SH-SY5Y (cell line): ENCODE results near the gene SEC61A1.

Experiments used
- GATA2 ChIP-seq: IDR thresholded peaks from 2 replicates; pipeline ENCODE4 v1.6.1; 2011; ENCODE audit warnings: mild to moderate bottlenecking, low read depth, low read length
- GATA3 ChIP-seq: IDR thresholded peaks from 2 replicates; pipeline ENCODE4 v1.6.1; 2011; ENCODE audit warnings: low read depth, mild to moderate bottlenecking, low read length, moderate library complexity

- no peak for TF ChIP-seq GATA2
- no peak for TF ChIP-seq GATA3
Observed at GRCh38 chr3:128076483-128077201, 24.4 kb downstream of the SEC61A1 start.
